Fibroblast of lung (primary cell): ENCODE measurements around the gene TMEM98.

Experiments
- EZH2 ChIP-seq: IDR thresholded peaks from 2 replicates; pipeline ENCODE4 v1.5.1; 2012; ENCODE audit warnings: low read length, control low read depth, mild to moderate bottlenecking; ENCODE audit errors: missing control alignments
- TF ChIP-seq, protein P1 (sequence below), 2 donors: IDR thresholded peaks in 1 of 2; conservative IDR thresholded peaks in 1 of 2; 1 replicate in 1 of 2; 2 replicates in 1 of 2; pipeline ENCODE4 v1.5.1; 2011 to 2012; ENCODE audit warnings: low read length in 2 of 2, control low read depth in 1 of 2, inconsistent platforms in 1 of 2, low read depth in 1 of 2, mild to moderate bottlenecking in 1 of 2

GRCh38 chr17:32927724-32928585 is at the start of gene TMEM98:
- TF ChIP-seq, protein P1, sequence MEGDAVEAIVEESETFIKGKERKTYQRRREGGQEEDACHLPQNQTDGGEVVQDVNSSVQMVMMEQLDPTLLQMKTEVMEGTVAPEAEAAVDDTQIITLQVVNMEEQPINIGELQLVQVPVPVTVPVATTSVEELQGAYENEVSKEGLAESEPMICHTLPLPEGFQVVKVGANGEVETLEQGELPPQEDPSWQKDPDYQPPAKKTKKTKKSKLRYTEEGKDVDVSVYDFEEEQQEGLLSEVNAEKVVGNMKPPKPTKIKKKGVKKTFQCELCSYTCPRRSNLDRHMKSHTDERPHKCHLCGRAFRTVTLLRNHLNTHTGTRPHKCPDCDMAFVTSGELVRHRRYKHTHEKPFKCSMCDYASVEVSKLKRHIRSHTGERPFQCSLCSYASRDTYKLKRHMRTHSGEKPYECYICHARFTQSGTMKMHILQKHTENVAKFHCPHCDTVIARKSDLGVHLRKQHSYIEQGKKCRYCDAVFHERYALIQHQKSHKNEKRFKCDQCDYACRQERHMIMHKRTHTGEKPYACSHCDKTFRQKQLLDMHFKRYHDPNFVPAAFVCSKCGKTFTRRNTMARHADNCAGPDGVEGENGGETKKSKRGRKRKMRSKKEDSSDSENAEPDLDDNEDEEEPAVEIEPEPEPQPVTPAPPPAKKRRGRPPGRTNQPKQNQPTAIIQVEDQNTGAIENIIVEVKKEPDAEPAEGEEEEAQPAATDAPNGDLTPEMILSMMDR (conservative IDR thresholded peaks at IDR 0.05 in 1 of 2, IDR thresholded peaks at IDR 0.05 in 1 of 2; ENCODE audit: low read depth in 1 of 2, low read length in 2 of 2) = no peak
- TF ChIP-seq EZH2 = no peak
